Measurements from ENCODE around the gene TBC1D8.
"Not testable (repeated sequence)": the region's sequence is repeated elsewhere in the genome, so short reads cannot be mapped to it uniquely, and the experiment has no call there.

The TBC1D8 gene

DNA sequence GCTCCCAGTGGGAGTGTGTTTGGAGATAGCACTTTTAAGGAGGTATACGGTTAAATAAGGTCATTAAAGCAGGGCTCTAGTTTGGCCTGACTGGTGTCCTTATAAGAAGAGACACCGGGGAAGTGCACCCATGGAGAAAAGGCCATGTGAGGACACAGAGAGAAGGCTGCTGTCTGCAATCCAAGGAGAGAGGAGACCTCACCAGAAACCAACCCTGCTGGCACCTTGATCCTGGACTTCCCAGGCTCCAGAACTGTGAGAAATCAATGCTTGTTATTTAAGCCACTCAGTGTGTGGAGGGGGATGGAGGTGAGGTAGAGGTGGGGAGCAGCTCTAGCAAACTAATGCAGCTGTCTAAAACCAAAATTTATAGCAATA lies 87.1 kb downstream of the TBC1D8 start:
- DNase-seq (ENCODE audit: low read depth) = no peak

DNA sequence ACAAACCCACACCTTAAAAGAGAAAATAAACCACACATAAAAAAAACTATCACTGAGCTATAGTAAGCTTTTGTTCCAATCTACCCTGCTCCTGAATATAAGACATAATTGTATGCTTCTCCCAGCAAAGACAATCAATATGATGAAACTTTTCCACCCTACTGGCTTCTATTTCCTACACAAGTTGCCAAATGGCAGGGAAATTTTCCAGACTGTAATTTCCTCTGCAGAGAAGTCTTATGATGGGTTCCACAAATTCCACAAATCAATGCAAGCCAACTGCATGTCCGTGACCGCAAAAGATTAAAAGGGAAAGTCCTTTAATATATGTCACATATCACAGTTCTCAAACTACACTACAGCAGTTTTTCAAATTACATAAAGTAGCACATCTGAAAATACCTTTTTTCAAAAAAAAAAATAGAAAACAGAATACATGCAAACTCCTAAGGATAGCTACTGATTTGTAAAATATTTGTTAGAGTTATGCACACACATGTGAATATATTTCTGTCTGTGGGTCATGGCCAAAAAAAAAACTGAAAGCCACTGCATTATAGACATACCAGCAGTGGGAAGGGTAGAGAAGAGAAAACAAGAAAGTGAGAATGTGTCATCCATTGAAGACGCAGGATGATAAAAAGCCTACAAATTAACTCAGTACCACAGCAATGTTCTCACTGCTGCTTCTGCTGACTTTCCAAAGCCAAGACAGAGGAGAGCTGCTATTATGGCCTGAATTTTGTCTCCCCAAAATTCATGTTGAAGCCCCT lies 87.6 kb downstream of the TBC1D8 start:
- peak; percentile 55 for DNase-seq (ENCODE audit: low read depth)

DNA sequence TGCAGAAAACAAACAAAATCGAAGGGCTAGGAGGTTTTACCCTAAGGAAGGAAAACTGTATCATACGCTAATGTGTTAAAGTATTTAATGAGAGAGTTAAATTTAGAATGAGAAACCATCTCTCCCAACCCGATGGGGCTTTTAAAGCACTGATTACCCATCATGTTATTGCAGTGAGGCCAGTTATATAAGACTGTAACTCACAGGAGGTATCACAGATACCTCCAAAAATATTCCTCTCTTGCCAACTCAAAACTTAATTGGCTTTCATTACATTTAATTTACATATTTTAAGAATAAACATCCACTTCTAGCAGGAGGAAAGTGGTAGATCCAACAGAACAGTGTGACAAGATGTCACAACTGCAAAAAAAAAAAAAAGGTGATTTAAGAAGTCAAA lies 92.8 kb downstream of the TBC1D8 start:
- no peak for DNase-seq (ENCODE audit: low read depth)

DNA sequence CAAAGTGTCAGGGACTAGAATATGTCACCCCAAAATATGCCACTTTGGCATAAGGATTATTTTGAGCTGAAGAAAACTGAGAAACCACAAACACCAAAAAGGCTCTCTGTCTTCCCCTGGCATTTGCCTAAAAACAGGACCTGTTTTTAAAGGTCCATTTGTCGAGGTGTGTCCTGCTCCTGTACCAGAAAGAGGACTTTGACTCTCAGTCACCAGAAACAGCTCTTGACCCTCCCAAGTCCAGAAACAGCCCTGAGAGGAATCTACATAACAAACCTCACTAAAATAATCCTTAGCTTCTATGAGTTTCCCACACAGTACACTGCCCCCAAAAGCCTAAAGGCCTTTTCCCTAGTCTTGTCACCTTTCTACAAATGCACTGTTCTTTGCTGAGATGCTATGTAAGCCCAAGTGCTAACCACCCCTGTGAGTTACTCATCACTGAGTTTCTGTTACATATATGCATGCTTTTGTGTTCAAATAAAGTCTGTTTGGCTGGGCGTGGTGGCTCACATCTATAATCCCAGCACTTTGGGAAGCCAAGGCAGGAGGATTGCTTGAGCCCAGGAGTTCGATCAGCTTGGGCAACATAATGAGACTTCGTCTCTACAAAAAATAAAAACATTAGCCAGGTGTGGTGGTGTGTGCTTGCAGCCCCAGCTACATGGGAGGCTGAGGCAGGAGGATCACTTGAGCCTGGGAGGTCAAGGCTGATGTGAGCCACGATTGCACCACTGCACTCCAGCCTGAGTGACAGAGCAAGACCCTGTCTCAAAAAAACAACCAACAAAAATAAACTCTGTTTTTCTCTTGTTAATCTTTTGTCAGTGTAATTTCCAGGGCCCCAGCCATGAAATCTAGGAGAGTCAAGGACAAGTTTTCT lies 93.9 kb downstream of the TBC1D8 start:
- no peak for DNase-seq (ENCODE audit: low read depth)

DNA sequence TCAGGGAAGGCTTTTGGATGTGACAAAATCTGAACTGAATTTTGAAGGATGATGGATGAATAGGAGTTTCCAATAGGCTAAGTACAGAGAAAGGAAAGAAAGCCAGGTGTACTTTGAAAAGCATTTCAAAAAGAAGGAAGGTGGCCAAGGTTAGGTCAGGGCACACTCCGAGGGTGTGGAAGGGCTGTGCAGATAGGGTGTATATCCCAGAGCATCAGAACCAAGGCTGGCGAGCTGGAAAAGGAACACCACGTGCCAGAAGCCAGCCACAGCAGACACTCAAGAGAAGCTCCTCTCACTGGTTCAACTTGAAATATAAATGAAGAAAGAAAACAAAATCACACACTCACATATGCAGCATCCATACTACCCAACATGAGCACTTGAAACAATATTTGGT lies 98.1 kb downstream of the TBC1D8 start:
- DNase-seq (ENCODE audit: low read depth) = no peak

DNA sequence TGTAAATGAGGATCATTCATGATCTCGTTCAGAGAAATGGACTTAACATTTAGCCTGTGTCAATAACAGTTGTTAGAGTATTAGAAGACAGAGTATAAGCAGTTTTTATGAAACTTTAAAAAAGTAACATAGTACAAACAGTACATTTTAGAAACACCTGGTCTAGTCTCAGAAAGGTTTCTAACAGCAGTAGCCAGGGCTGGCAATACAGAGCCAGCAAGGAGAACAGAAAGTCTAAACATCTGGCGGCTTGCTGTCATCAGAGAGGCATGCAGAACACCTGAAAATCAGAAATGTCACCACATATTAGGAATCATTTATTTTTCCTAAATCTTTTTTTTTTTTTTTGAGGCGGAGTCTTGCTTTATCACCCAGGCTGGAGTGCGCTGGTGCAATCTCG lies 99.0 kb downstream of the TBC1D8 start:
- no peak for DNase-seq (ENCODE audit: low read depth)

DNA sequence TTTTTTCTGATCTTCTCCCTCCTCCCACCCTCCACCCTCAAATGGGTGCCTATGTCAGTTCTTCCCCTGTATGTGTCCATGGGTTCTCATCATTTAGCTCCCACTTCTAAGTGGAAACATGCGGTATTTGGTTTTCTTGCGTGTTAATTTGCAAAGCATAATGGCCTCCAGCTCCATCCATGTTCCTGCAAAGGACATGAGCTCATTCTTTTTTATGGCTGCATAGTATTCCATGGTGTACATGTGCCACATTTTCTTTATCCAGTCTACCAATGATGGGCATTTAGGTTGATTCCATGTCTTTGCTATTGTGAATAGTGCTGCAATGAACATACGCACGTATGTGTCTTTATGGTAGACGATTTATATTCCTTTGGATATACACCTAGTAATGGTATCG lies 100.3 kb downstream of the TBC1D8 start:
- not testable (repeated sequence) for DNase-seq (ENCODE audit: low read depth)

DNA sequence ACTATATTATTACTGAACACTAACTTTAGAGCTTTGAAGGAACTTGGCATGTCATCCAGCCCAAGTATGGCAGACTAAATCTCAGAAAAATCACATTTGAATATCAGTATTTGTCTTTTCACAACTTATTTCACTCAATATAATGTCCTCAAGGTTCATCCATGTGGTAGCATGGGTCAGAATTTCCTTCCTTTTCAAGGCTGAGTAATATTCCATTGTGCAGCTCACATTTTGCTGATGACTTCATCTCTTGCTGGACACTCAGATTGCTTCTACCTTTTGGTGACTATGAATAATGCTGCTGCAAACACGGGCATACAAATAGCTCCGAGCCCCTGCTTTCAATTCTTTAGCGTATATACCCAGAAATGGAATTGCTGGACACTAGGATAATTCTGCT lies 102.4 kb downstream of the TBC1D8 start:
- DNase-seq (ENCODE audit: low read depth) = no peak

DNA sequence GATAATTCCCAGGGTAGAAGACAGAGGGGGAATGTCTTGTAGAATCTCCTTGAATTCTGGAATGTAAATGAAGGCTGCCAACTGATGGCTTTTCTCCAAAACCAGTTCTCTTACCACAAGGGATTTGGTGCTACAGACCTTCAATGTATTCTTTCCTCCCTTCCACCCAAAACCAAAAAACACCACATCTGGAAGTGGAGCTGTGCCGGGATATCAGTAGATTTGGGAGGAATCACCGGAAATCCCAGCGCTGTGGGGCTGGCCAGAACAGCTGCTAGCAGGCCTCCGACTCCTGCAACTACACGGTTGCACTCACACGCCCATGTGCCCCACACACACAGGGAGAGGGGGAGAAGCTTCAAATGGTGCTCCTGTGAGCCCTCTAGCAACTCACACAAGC lies 103.4 kb downstream of the TBC1D8 start:
- DNase-seq (ENCODE audit: low read depth) = no peak

DNA sequence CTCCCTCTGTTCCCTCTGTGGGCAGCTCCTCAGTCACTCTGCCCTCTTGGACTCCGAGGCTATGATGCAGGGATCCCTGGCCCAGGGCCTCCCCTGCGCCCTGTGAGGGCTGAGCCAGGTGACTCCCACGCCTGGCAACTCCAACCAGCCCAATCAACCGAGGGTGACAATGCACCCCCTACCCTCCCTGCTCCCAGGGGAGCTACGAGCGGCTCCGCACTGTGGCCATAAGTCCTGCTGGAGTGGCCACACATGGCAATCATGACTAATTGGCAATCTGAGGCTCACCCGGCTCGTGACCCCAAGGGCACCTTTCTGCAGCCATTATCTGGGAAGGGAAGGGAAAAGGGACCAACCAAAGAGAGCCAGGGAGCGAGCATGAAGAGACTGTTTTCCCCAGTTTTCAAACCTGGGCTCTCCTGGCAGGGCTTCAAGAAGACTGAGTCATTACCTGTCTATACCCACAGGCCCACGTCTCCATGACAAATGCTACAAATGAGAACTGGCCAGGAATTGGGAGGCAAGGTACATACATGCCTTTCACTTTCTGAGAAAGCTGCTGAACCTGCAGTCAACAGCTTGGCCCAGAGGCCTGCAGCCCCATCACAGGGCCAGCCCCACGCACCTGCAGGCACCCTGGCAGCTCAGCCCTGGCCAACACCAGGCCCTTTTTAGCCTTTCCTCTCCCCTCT lies 104.0 kb downstream of the TBC1D8 start:
- DNase-seq (ENCODE audit: low read depth) = no peak

DNA sequence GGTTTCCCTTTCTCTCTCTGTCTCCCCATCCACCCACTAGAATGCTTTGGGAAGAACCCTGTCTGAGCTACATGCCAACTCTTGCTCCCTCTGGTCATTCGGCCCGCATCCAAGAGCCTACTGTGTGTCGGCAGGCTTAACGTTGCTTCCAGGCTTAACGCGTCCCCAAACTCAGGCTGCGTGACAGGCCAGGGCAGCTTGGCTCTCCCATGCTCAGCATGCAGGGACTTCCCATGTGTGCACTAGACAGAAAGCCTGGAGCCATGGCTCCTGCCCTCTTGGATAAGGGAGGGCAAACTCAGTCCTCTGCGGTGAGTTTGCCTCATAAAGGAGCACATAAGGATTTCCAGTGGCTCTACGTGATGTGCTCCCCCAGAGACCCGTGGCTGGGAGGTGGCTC lies 105.9 kb downstream of the TBC1D8 start:
- DNase-seq (ENCODE audit: low read depth) = no peak

DNA sequence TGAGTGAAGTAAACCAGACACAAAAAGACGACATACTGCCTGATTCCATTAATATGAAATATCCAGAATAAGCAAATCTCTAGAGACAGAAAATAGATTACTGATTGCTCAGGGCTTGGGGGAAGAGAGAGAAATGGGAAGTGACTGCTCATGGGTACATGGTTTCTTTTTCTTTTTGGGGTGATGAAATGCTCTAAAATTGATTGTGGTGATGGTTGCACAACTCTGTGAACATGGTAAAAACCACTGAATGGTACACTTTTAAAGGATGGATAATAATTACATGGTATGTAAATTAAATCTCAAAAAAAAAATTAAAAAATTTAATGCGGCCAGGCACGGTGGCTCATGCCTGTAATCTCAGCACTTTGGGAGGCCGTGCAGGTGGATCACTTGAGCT lies 109.8 kb downstream of the TBC1D8 start:
- no peak for DNase-seq (ENCODE audit: low read depth)

DNA sequence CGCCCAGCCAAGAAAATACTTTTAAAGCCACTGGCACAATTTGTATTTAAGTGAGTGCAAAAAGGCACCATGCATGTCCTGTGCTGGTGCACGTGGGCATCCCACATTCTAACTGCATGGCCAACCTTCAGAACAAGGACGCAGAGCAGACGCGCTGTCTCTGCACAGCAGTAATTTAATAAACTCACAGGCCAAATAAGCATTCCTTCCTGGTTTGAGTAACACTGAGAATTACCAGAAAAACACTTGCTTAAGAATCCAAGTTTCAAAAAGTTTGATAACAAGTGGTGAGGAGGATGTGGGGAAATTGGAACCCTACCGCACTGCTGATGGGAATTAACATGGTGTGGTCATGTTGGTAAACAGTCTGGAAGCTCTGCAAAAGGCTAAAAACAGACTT lies 110.4 kb downstream of the TBC1D8 start:
- DNase-seq (ENCODE audit: low read depth) = no peak

DNA sequence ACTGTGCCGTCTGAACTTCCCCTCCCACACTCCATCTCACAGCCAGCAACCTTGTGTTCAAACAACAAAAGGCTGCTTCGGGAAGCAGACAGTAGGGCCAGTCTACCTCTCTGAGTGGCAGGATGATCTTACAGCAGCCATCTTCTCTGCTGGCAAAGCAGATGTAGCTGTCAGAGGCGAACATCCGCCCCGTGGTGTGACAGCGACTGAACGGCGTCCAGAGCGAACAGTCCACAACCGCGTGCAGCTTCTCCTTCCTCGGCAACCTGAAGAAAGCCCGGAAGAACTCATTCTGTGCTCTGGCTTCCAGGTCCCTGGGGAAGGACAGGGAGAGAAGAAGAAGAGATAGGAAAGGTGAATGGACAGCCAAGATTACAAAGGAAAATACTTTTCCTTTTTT lies 111.1 kb downstream of the TBC1D8 start:
- no peak for DNase-seq (ENCODE audit: low read depth)

DNA sequence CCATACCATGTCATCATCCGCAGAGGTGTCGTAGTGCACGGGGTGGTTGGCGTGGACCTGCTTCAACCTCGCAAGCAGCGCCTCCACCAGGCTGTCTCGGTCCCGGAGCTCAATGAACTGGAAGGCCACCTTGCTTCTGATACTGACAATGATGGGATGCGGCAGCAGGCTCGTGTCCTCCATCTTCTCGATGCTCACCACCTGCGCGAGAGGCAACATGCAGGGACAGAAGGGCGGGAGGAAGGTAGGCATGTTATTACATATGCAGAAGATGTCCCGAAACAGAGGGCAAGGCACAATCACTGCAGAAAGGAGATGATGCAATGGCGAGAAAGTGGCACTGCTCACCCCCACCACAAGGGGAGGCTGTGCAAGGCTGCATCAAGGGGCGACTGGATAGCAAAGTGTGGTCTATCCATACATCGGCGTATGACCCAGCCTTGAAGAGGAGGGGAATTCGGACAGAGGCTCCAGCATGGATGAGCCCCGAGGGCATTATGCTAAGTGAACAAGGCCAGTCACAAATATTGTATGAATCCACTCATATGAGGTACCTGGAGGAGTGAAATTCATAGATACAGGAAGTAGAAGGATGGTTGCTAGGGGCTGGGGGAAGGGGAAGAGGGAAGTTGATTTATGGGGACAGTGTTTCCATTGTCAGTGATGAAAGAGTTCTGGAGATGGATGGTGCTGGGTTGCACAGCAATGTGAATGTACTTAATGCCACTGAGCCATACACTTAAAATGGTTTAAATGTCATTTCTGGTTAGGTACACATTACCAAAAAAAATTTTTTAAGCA lies 112.5 kb downstream of the TBC1D8 start:
- DNase-seq (ENCODE audit: low read depth) = no peak

DNA sequence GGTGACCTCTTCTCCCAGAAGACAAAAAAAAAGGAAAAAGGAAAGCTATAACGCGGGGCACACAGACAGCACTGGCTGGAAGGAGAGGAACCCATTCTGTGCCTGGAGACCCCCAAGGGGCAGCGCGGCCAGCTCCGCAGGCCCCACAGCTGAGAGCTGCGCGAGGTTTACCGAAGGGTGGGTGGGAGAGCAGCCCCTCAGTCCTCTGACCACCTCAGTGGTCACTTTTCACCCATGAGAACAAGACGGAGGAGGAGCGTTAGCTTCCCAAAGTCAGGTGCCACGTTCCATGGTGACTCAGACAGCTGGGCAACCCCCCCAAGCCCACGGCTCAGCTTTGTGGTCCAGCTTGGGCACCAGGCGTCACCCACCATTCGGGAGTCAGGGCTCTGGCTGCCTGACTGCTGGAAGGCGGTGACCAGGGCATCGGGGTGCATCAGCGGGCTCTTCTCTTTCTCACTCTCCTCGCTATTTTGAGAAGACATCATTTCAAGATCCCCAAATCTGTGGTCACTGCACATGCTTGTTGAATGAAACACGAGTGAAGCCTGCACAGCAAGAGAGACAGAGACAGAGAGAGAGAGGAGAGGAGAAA lies 113.9 kb downstream of the TBC1D8 start:
- DNase-seq (ENCODE audit: low read depth) = no peak

DNA sequence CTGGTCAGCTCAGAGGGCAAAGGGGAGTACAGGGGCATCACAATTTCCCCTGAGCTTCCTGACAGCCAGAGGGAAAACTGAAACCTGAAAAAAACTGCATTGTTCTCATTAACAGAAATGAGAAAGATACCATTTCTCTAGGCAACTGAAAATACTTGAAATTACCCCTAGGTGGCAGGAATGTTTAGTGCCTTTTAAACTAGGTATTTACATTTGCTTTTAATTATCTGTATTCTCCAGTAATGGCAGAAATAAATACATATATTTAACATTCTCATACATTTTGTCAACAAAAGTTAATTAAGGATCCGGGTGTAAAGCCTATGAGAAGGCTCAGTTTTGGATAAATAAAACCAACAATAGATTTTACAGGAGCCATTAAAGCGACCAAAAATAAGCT lies 114.6 kb downstream of the TBC1D8 start:
- no peak for DNase-seq (ENCODE audit: low read depth)

DNA sequence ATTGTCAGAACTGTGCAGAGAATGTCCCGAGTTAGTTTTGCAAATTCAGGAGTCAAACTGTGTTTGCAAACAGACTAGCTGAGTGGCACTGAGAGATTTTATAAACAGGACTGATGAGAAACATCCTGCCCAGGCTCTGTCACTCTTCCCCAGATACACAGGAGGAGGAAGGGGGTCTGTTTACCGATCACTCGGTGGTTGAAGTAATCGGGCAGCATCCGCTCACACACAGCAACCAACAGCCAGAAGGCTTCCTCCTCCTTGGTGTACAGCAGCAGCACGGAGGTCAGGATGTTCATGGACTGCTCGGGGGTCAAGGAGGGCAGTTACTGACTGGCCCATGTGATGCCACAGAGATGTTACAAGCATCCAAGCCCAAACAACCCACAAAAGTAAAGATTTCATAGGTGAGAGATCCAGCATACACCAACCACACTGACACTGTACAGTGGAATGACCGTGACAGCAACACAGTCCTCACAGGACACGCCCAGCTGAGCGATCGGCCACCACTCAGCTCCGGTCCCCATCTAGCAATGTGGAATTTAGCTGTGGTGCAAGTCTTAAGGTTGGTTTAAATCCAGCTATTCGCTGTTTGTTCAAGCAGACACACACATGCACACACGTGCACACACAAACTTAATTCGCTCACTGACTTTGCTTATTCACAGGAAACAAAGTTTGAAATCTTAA lies 119.0 kb downstream of the TBC1D8 start:
- no peak for DNase-seq (ENCODE audit: low read depth)

DNA sequence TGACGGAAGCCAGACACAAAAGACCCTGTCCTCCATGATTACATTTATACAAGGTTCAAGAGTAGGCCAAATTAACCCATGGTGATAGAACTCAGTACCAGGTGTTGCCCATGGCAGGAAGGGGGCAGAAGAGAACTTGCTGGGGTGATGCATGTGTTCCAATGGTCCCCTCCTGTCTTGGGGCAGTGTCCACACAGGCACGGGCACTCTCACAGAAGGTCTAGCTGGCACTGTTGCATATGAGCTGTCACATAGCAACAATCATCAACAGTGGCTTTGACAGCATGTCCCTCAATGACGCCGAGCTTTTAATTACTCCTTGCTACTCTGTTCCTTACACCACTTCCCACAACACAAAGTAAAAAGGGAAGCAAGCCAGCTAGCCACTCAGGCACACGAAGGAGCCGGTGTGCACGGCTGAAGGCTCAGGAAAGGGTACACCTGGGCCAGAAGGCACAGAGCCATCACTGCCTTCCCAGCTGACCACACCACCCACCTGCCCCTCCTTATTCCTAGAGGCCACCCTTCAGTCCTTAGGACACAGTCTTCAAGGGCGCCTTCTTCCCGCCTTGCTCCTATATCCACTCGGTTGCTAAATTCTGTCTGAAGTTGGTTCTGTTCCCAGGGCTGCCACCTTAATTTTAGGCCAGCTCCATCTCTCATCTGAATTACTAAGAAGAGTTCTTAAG lies 120.2 kb downstream of the TBC1D8 start:
- DNase-seq (ENCODE audit: low read depth) = no peak

DNA sequence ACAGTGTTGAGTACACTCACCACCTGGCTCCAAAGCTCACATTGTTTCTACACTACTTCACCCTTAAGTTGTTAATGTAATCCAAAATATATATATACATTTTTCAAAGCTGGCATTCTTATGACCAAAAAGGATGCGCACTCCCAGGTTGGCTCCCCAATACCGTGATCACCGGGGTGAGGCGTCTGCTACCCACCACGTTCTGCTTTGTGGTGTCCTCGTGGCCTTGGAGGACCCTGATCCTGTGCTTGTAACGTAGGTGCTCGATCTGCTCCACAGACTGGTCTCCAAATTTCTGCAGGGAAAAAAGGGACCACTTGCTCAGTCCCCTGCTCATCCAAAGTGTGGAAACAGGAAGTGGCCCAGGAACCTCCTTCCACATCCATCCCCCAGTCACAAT lies 123.3 kb downstream of the TBC1D8 start:
- DNase-seq (ENCODE audit: low read depth) = no peak
